ENCODE results near the gene CAMKMT. TPM values are rescaled to one million over a fixed set of nuclear protein-coding genes. Genes with fewer than 3 reads are reported as not detected.

The CAMKMT gene
- total RNA-seq, 4 donors from 2014 or later, result 6.0 to 15.3 (median 10.7) TPM

GRCh38 chr2:44424211-44424610, 62.5 kb downstream of the CAMKMT start:
- Histone ChIP-seq H3K4me3 (no peak overlapping the region), H3K27ac (no peak overlapping the region), H3K4me1 (no peaks in the 10 kb centered on the region), H3K27me3 (no peaks in the 10 kb centered on the region), H3K9me3 (no peaks in the 10 kb centered on the region), H3K36me3 (no peaks in the 10 kb centered on the region)
- WGBS, result 96% methylated on average over 9 of the region's 9 CpGs
- no peak for DNase-seq (ENCODE audit: low spot score in 2 of 2)
- TF ChIP-seq POLR2AphosphoS5 (IDR thresholded peaks at IDR 0.05), result no peak
- no peak for TF ChIP-seq POLR2A (IDR thresholded peaks at IDR 0.05)
- TF ChIP-seq EP300 (IDR thresholded peaks at IDR 0.05), result no peak
- no peak for TF ChIP-seq CTCF (IDR thresholded peaks at IDR 0.05)

- H3K4me1 ChIP-seq, result no peaks in the 10 kb centered on the region
- DNase-seq (ENCODE audit: low spot score in 2 of 2), result no peak
- 94% methylated on average over 1 of the region's 1 CpG for WGBS
- H3K27ac ChIP-seq, result no peak overlapping the region
- no peak overlapping the region for H3K4me3 ChIP-seq
- TF ChIP-seq POLR2A (IDR thresholded peaks at IDR 0.05), result no peak
- TF ChIP-seq CTCF (IDR thresholded peaks at IDR 0.05), result no peak
- TF ChIP-seq EP300 (IDR thresholded peaks at IDR 0.05), result no peak
- no peak for TF ChIP-seq POLR2AphosphoS5 (IDR thresholded peaks at IDR 0.05)
- no peaks in the 10 kb centered on the region for H3K27me3 ChIP-seq
- no peaks in the 10 kb centered on the region for H3K36me3 ChIP-seq
- no peaks in the 10 kb centered on the region for H3K9me3 ChIP-seq
These were observed 67.3 kb downstream of the CAMKMT start for GRCh38 chr2:44429034-44429433.

GRCh38 chr2:44430342-44430741, 68.6 kb downstream of the CAMKMT start:
- WGBS, result 57% methylated on average over 1 of the region's 1 CpG
- H3K27ac ChIP-seq, result no peak overlapping the region
- no peaks in the 10 kb centered on the region for H3K9me3 ChIP-seq
- H3K4me3 ChIP-seq, result no peak overlapping the region
- TF ChIP-seq POLR2AphosphoS5 (IDR thresholded peaks at IDR 0.05), result no peak
- no peak for TF ChIP-seq CTCF (IDR thresholded peaks at IDR 0.05)
- no peak for TF ChIP-seq POLR2A (IDR thresholded peaks at IDR 0.05)
- TF ChIP-seq EP300 (IDR thresholded peaks at IDR 0.05), result no peak
- H3K4me1 ChIP-seq, result no peaks in the 10 kb centered on the region
- H3K36me3 ChIP-seq, result no peaks in the 10 kb centered on the region
- no peak for DNase-seq (ENCODE audit: low spot score in 2 of 2)
- no peaks in the 10 kb centered on the region for H3K27me3 ChIP-seq

GRCh38 chr2:44433895-44434294, 72.1 kb downstream of the CAMKMT start:
- Histone ChIP-seq H3K27ac (no peak overlapping the region), H3K4me1 (no peaks in the 10 kb centered on the region), H3K36me3 (no peaks in the 10 kb centered on the region), H3K9me3 (no peaks in the 10 kb centered on the region), H3K27me3 (no peaks in the 10 kb centered on the region), H3K4me3 (no peak overlapping the region)
- 76% methylated on average over 4 of the region's 4 CpGs for WGBS
- no peak for TF ChIP-seq POLR2A (IDR thresholded peaks at IDR 0.05)
- TF ChIP-seq POLR2AphosphoS5 (IDR thresholded peaks at IDR 0.05), result no peak
- TF ChIP-seq CTCF (IDR thresholded peaks at IDR 0.05), result no peak
- TF ChIP-seq EP300 (IDR thresholded peaks at IDR 0.05), result no peak
- no peak for DNase-seq (ENCODE audit: low spot score in 2 of 2)

GRCh38 chr2:44441200-44441599, 79.5 kb downstream of the CAMKMT start:
- H3K9me3 ChIP-seq, result no peaks in the 10 kb centered on the region
- H3K4me3 ChIP-seq, result no peak overlapping the region
- TF ChIP-seq POLR2A (IDR thresholded peaks at IDR 0.05) (no peak), CTCF (IDR thresholded peaks at IDR 0.05) (no peak), EP300 (IDR thresholded peaks at IDR 0.05) (no peak), POLR2AphosphoS5 (IDR thresholded peaks at IDR 0.05) (no peak)
- no peaks in the 10 kb centered on the region for H3K4me1 ChIP-seq
- 92% methylated on average over 4 of the region's 4 CpGs for WGBS
- H3K27ac ChIP-seq, result no peak overlapping the region
- H3K36me3 ChIP-seq, result no peaks in the 10 kb centered on the region
- DNase-seq (ENCODE audit: low spot score in 2 of 2), result no peak
- H3K27me3 ChIP-seq, result no peaks in the 10 kb centered on the region
